ENCODE data around the gene METTL8. TPM values are rescaled to one million over a fixed set of nuclear protein-coding genes. Genes with fewer than 3 reads are reported as not detected.

The METTL8 gene
- total RNA-seq, 1 experiment from 2014 or later: 55.1 TPM

GRCh38 chr2:171267855-171268629 is 165.7 kb downstream of the METTL8 start:
- Mint-ChIP-seq H3K27me3 (ENCODE audit: insufficient read depth, unreplicated experiment) (no peaks in the 10 kb centered on the region), H3K36me3 (ENCODE audit: insufficient read depth, unreplicated experiment) (peaks cover 14% of the 10 kb centered on the region), H3K9me3 (ENCODE audit: unreplicated experiment) (peaks cover 7% of the 10 kb centered on the region), H3K27ac (ENCODE audit: low read depth, unreplicated experiment) (no peak overlapping the region), H3K4me1 (ENCODE audit: insufficient read depth, unreplicated experiment) (peaks cover 19% of the 10 kb centered on the region), H3K4me3 (ENCODE audit: unreplicated experiment) (no peak overlapping the region)
- ChIA-PET CTCF (no interaction called here), POLR2A (no interaction called here)
- BruUV-seq (replicated peaks): no TSS peak
- TF ChIP-seq, protein P1, sequence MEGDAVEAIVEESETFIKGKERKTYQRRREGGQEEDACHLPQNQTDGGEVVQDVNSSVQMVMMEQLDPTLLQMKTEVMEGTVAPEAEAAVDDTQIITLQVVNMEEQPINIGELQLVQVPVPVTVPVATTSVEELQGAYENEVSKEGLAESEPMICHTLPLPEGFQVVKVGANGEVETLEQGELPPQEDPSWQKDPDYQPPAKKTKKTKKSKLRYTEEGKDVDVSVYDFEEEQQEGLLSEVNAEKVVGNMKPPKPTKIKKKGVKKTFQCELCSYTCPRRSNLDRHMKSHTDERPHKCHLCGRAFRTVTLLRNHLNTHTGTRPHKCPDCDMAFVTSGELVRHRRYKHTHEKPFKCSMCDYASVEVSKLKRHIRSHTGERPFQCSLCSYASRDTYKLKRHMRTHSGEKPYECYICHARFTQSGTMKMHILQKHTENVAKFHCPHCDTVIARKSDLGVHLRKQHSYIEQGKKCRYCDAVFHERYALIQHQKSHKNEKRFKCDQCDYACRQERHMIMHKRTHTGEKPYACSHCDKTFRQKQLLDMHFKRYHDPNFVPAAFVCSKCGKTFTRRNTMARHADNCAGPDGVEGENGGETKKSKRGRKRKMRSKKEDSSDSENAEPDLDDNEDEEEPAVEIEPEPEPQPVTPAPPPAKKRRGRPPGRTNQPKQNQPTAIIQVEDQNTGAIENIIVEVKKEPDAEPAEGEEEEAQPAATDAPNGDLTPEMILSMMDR (IDR thresholded peaks at IDR 0.05; ENCODE audit: unreplicated experiment): no peak
- intact Hi-C loops (cut with micrococcal nuclease): no loop called here
- no peak for DNase-seq (ENCODE audit: unreplicated experiment)

Other genes with a start within 250 kb of the METTL8 start
- 20.8 and 21.3 TPM in 2 replicates for gene DCAF17, start 236 bp upstream of the METTL8 start, total RNA-seq (2022)
- 8.9 and 15.8 TPM in 2 replicates for gene CYBRD1, start 88.5 kb upstream of the METTL8 start, total RNA-seq (2022)

Measured in MCF 10A (cell line).